Naive thymus-derived CD4-positive, alpha-beta T cell (primary cell): Measurements from ENCODE around the gene CEL. TPM values are rescaled to one million over a fixed set of nuclear protein-coding genes. Genes with fewer than 3 reads are reported as not detected.
"Not testable (repeated sequence)": the region's sequence is repeated elsewhere in the genome, so short reads cannot be mapped to it uniquely, and the experiment has no call there.

Source experiments
- ATAC-seq: fragments of 150-1000 bp; cut with Tn5 transposase; 2 replicates; pipeline ENCODE4 v1.10.0; 2021; ENCODE audit warnings: mild to moderate bottlenecking, moderate library complexity
- CTCF ChIA-PET: fragments of 350-600 bp; sonication (Branson Sonifier 250); formaldehyde crosslinking; loops from one replicate; lab custom pipeline; 2021; ENCODE audit warnings: antibody characterized with exemption; lab: Charles Lee
- POLR2A ChIA-PET: fragments of 350-600 bp; sonication (Branson Sonifier 250); formaldehyde crosslinking; loops from one replicate; lab custom pipeline; 2021; ENCODE audit warnings: antibody characterized with exemption, inconsistent platforms; lab: Charles Lee
- DNase-seq, 9 donors: peaks; one replicate each; pipeline versions ENCODE4 v3.0.0 to v3.0.0-alpha.2; 2020 to 2022; ENCODE audit warnings: mixed read lengths in 1 of 9
- H3K27ac ChIP-seq: one replicate; pipeline ENCODE4 v1.7.0; 2013; ENCODE audit warnings: mild to moderate bottlenecking, low read depth, low read length, moderate library complexity
- H3K27me3 ChIP-seq, 2 donors: one replicate each; pipeline ENCODE4 v1.7.0; 2013; ENCODE audit warnings: low read length in 2 of 2, mild to moderate bottlenecking in 2 of 2, moderate library complexity in 2 of 2; ENCODE audit not compliant: control insufficient read depth in 2 of 2, insufficient read depth in 2 of 2
- H3K36me3 ChIP-seq, 3 experiments: 1 replicate in 2 of 3; 2 replicates in 1 of 3; pipeline ENCODE4 v1.7.0; 2013; ENCODE audit warnings: low read length in 3 of 3, mild to moderate bottlenecking in 3 of 3, moderate library complexity in 1 of 3; ENCODE audit not compliant: insufficient read depth in 3 of 3, control insufficient read depth in 2 of 3
- H3K4me1 ChIP-seq, 2 donors: one replicate each; pipeline ENCODE4 v1.7.0; 2013; ENCODE audit warnings: low read length in 2 of 2, mild to moderate bottlenecking in 2 of 2, moderate library complexity in 1 of 2; ENCODE audit not compliant: control insufficient read depth in 2 of 2, insufficient read depth in 2 of 2
- H3K4me3 ChIP-seq: 2 replicates; pipeline ENCODE4 v1.7.0; 2013; ENCODE audit warnings: mild to moderate bottlenecking, low read length
- H3K9me3 ChIP-seq, 3 experiments: 1 replicate in 2 of 3; 2 replicates in 1 of 3; pipeline ENCODE4 v1.7.0; 2013; ENCODE audit warnings: low read length in 3 of 3; ENCODE audit not compliant: control insufficient read depth in 2 of 3
- H3K27ac Mint-ChIP-seq, 9 donors: one replicate each; pipeline ENCODE4 v1.8.0; 2020 to 2022; ENCODE audit warnings: mixed read lengths in 9 of 9, mild to moderate bottlenecking in 8 of 9, moderate library complexity in 5 of 9, inconsistent platforms in 2 of 9
- H3K27me3 Mint-ChIP-seq, 5 donors: one replicate each; pipeline ENCODE4 v1.8.0; 2021 to 2022; ENCODE audit warnings: mixed read lengths in 5 of 5, mild to moderate bottlenecking in 1 of 5
- H3K36me3 Mint-ChIP-seq, 5 donors: one replicate each; pipeline ENCODE4 v1.8.0; 2020 to 2022; ENCODE audit warnings: mixed read lengths in 5 of 5, mild to moderate bottlenecking in 3 of 5, inconsistent platforms in 1 of 5
- H3K4me1 Mint-ChIP-seq, 7 donors: one replicate each; pipeline ENCODE4 v1.8.0; 2020 to 2022; ENCODE audit warnings: mixed read lengths in 7 of 7, mild to moderate bottlenecking in 3 of 7, inconsistent platforms in 1 of 7
- H3K4me3 Mint-ChIP-seq, 10 donors: one replicate each; pipeline ENCODE4 v1.8.0; 2020 to 2022; ENCODE audit warnings: mild to moderate bottlenecking in 10 of 10, mixed read lengths in 10 of 10, moderate library complexity in 6 of 10, inconsistent platforms in 2 of 10
- H3K9me3 Mint-ChIP-seq, 11 donors: one replicate each; pipeline ENCODE4 v1.8.0; 2020 to 2022; ENCODE audit warnings: mixed read lengths in 11 of 11, mild to moderate bottlenecking in 4 of 11, inconsistent platforms in 1 of 11, moderate library complexity in 1 of 11
- intact Hi-C, 2 donors: fragments of 100-400 bp; cut with micrococcal nuclease; formaldehyde crosslinking; loops; one replicate each; pipeline ENCODE4 v1.15.1; 2023
- polyA plus RNA-seq, 2 donors: library from polyadenylated mRNA; unstranded; fragments of 300-500 nt; fragmentation: Illumina TruSeq; gene quantifications; one replicate each; pipeline ENCODE4 v1.2.3, GENCODE V29; 2021
- total RNA-seq, 6 experiments: library from RNA in 5 of 6; stranded (reverse) in 5 of 6; gene quantifications; 1 replicate in 5 of 6; 2 replicates in 1 of 6; pipeline ENCODE4 v1.2.3 and lab custom pipeline; 2021 to 2026

CEL gene
- total and polyA plus RNA-seq, 7 experiments from 2014 or later = 0.32 to 2.3 (median 2.2) TPM; not detected in 2

GRCh38 chr9:133088756-133089155 is 27.0 kb downstream of the CEL start:
- DNase-seq = no peak
- no peaks in the 10 kb centered on the region for H3K4me1 Mint-ChIP-seq
- H3K4me3 Mint-ChIP-seq = no peak overlapping the region
- Histone ChIP-seq H3K27ac (no peak overlapping the region), H3K27me3 (no peaks in the 10 kb centered on the region), H3K4me3 (no peak overlapping the region), H3K36me3 (no peaks in the 10 kb centered on the region), H3K4me1 (no peaks in the 10 kb centered on the region), H3K9me3 (no peaks in the 10 kb centered on the region)
- H3K27me3 Mint-ChIP-seq = no peaks in the 10 kb centered on the region
- H3K9me3 Mint-ChIP-seq = peaks cover 0 to 2% (median 0%) of the 10 kb centered on the region in 11 donors
- CTCF ChIA-PET = no interaction called here
- POLR2A ChIA-PET = no interaction called here
- ATAC-seq = no peak
- intact Hi-C loops = no loop called here
- peak overlapping the region in 1 of 9 donors; percentile 30 for H3K27ac Mint-ChIP-seq
- H3K36me3 Mint-ChIP-seq = peaks cover 0 to 2% (median 0%) of the 10 kb centered on the region in 5 donors

GRCh38 chr9:133089271-133089671 is 27.5 kb downstream of the CEL start:
- no peak overlapping the region for H3K27ac ChIP-seq
- H3K27me3 ChIP-seq = no peaks in the 10 kb centered on the region
- DNase-seq (no peak), ATAC-seq (no peak)
- Mint-ChIP-seq H3K36me3 (peaks cover 0 to 2% (median 0%) of the 10 kb centered on the region in 5 donors), H3K27ac (peak overlapping the region in 1 of 9 donors; percentile 30), H3K27me3 (no peaks in the 10 kb centered on the region), H3K4me3 (no peak overlapping the region), H3K9me3 (peaks cover 0 to 2% (median 0%) of the 10 kb centered on the region in 11 donors), H3K4me1 (no peaks in the 10 kb centered on the region)
- intact Hi-C loops = no loop called here
- no peaks in the 10 kb centered on the region for H3K36me3 ChIP-seq
- ChIA-PET CTCF (interaction anchor here (0.7 kb wide), 1 partner anchor 58 kb away, joined by 3 read pairs; no protein-coding TSS in a partner anchor), POLR2A (no interaction called here)
- H3K4me3 ChIP-seq = no peak overlapping the region
- H3K9me3 ChIP-seq = no peaks in the 10 kb centered on the region
- H3K4me1 ChIP-seq = no peaks in the 10 kb centered on the region

- H3K36me3 ChIP-seq = no peaks in the 10 kb centered on the region
- no peaks in the 10 kb centered on the region for H3K9me3 ChIP-seq
- CTCF ChIA-PET = no interaction called here
- Mint-ChIP-seq H3K27ac (peak overlapping the region in 1 of 9 donors; percentile 59), H3K4me3 (no peak overlapping the region), H3K9me3 (peaks cover 0 to 5% (median 3%) of the 10 kb centered on the region in 11 donors), H3K27me3 (no peaks in the 10 kb centered on the region), H3K4me1 (no peaks in the 10 kb centered on the region), H3K36me3 (peaks cover 0 to 4% (median 0%) of the 10 kb centered on the region in 5 donors)
- H3K4me1 ChIP-seq = no peaks in the 10 kb centered on the region
- H3K27ac ChIP-seq = no peak overlapping the region
- H3K4me3 ChIP-seq = no peak overlapping the region
- DNase-seq (no peak), ATAC-seq (no peak)
- intact Hi-C loops = no loop called here
- no peaks in the 10 kb centered on the region for H3K27me3 ChIP-seq
- POLR2A ChIA-PET = no interaction called here
Measured at GRCh38 chr9:133090187-133090586, 28.4 kb downstream of the CEL start.

GRCh38 chr9:133090752-133091385 is 29.1 kb downstream of the CEL start:
- H3K27me3 Mint-ChIP-seq = no peaks in the 10 kb centered on the region
- no peak for DNase-seq
- ChIA-PET POLR2A (no interaction called here), CTCF (no interaction called here)
- H3K9me3 ChIP-seq = no peaks in the 10 kb centered on the region
- H3K4me1 ChIP-seq = no peaks in the 10 kb centered on the region
- H3K27ac Mint-ChIP-seq = no peak overlapping the region
- ATAC-seq = no peak
- H3K4me3 Mint-ChIP-seq = no peak overlapping the region
- intact Hi-C loops = no loop called here
- no peaks in the 10 kb centered on the region for H3K36me3 ChIP-seq
- peaks cover 0 to 9% (median 6%) of the 10 kb centered on the region in 11 donors for H3K9me3 Mint-ChIP-seq
- no peak overlapping the region for H3K4me3 ChIP-seq
- no peaks in the 10 kb centered on the region for H3K27me3 ChIP-seq
- H3K36me3 Mint-ChIP-seq = peaks cover 0 to 10% (median 2%) of the 10 kb centered on the region in 5 donors
- H3K4me1 Mint-ChIP-seq = no peaks in the 10 kb centered on the region
- no peak overlapping the region for H3K27ac ChIP-seq

GRCh38 chr9:133094351-133094750 is 32.6 kb downstream of the CEL start:
- intact Hi-C loops, H3K4me3 ChIP-seq, H3K27ac Mint-ChIP-seq, H3K4me3 Mint-ChIP-seq, H3K27me3 Mint-ChIP-seq, DNase-seq, H3K27me3 ChIP-seq, H3K4me1 ChIP-seq, CTCF ChIA-PET, ATAC-seq, H3K27ac ChIP-seq, H3K4me1 Mint-ChIP-seq, POLR2A ChIA-PET, H3K9me3 ChIP-seq: not testable (repeated sequence)
- peaks cover 13 to 26% (median 21%) of the 10 kb centered on the region in 3 experiments for H3K36me3 ChIP-seq
- Mint-ChIP-seq H3K9me3 (peaks cover 6 to 17% (median 11%) of the 10 kb centered on the region in 11 donors), H3K36me3 (peaks cover 0 to 40% (median 29%) of the 10 kb centered on the region in 5 donors)

- Mint-ChIP-seq H3K27ac (peak overlapping the region in 1 of 9 donors; percentile 46), H3K4me3 (no peak overlapping the region)
- ATAC-seq = no peak
Measured at GRCh38 chr9:133094842-133095393, 33.1 kb downstream of the CEL start.

More at GRCh38 chr9:133094842-133095393, 33.1 kb downstream of the CEL start:
- peaks cover 0 to 4% (median 0%) of the 10 kb centered on the region in 7 donors for H3K4me1 Mint-ChIP-seq
- H3K9me3 Mint-ChIP-seq = peaks cover 6 to 17% (median 11%) of the 10 kb centered on the region in 11 donors
- peaks cover 16 to 30% (median 21%) of the 10 kb centered on the region in 3 experiments for H3K36me3 ChIP-seq
- no peak for DNase-seq
- no peaks in the 10 kb centered on the region for H3K4me1 ChIP-seq
- POLR2A ChIA-PET = no interaction called here
- H3K27ac ChIP-seq = no peak overlapping the region
- CTCF ChIA-PET = interaction anchor here (0.6 kb wide), 1 partner anchor 85 kb away, joined by 3 read pairs; no protein-coding TSS in a partner anchor
- H3K27me3 Mint-ChIP-seq = no peaks in the 10 kb centered on the region
- peaks cover 0 to 45% (median 32%) of the 10 kb centered on the region in 5 donors for H3K36me3 Mint-ChIP-seq
- intact Hi-C loops = no loop called here
- no peaks in the 10 kb centered on the region for H3K27me3 ChIP-seq
- H3K4me3 ChIP-seq = no peak overlapping the region
- H3K9me3 ChIP-seq = no peaks in the 10 kb centered on the region
